Measurements from ENCODE around the gene MRE11.
"Not testable (repeated sequence)": the region's sequence is repeated elsewhere in the genome, so short reads cannot be mapped to it uniquely, and the experiment has no call there.

The MRE11 gene

DNA sequence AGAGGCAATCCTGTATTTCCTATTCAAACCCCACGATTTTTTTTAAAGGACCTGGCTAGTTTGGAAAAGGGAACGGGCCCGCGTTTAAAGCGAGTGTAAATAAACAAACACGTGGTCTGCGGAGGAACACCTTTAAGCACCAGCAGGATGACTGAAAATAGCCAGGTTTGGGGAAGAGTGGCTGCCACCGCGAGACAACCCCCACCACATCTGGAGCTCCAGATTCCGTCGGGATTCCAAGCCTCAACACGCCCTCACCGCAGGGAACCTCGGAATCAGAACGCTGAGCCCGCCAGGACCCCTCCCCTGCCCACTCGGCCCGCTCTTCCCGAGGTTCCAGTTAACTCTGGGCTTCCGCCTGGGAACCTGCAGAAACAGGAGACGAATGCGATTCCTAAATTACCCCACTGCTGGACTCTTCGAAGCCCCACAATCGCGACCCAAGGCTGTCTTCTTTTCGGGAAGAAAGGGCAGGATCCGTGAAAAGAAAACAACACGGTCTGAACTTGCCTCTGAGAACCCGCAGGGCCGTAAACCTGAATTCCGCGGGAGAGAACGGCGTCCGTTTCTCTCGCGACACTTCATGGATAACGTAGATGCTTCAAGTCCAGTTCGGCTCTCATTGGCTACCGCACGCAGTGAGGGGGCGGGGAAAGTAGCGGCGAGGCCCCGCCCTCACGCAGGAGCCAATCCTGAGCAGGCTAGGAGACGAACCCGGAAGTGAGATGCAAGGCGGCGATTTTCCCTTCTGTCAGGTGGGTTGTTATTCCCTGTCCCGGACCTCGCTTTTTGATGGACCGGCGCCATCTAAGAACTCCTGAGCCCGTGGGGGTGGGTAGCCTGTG lies at the start of gene MRE11, which contains the start of gene ANKRD49:
MRE11 (minus strand) TSS at position 564 of the 845 bp plus-strand sequence. CDS start 1,043 bp downstream, outside the sequence.
ANKRD49 (plus strand) TSS at position 704 of the 845 bp plus-strand sequence. CDS start 2,710 bp downstream, outside the sequence.
- DNase-seq = peak; percentile 98

DNA sequence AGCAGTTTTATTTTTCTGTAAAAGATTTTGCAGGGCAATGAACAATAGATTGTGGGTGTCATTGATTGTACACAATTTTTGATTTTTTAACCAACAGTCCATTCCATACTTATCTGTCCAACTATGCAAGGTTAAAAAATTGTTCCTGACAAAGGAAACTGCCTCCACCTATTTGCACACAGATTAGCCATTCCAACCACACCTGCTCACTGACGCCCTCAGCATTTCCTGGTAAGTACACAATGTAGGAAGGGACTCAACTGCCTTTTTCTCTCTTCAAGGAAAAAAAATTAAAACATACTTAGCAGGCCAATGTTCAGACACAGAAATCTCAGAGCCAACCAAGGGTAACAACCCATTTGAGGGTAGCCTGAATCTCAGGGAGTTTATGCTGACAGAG lies 45.8 kb upstream of the MRE11 start:
- DNase-seq = no peak

DNA sequence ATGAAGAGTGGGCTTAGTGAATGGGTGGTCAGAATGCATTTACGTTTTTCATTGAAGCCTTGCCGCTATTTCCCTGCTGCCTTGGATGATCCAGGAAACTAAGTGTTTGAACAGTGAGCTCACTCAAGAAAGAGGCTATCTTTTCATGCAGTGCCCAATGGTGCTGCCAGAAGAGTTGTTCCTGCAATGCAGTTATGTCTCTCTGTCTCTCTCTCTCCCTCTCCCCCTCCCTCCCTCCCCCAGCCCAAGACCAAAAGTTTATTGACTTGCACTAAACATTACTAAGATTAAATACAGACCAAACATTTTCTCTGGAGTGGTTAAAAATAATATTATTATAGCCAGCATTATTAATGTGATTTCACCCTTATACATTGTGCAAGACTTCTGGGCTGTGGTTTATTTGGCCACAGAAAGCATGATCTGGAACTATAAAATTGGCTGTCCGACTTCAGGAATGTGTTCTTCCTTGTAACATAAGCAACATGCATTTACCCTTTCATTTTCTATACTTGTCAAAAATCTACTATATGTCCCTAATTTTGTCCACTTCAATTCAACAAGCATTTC lies 43.5 kb upstream of the MRE11 start:
- no peak for DNase-seq

DNA sequence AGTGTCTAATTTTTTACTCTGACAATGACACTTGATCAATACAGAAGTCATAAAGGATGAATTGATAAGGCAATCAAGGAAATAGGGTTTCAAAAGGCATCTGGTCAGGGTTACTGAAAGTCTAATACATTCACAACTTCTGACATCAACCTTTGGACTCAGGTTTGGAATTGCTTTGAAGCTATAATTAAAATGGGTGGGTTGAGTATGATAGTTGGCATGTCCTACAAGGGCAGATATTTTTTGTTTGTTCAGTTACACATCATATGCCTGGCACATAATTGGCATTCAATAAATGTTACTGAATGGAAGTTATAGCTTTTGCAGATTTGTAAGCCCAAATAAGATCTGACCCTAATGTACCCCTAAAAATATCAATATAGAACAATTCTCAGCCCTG lies 42.7 kb upstream of the MRE11 start:
- no peak for DNase-seq

DNA sequence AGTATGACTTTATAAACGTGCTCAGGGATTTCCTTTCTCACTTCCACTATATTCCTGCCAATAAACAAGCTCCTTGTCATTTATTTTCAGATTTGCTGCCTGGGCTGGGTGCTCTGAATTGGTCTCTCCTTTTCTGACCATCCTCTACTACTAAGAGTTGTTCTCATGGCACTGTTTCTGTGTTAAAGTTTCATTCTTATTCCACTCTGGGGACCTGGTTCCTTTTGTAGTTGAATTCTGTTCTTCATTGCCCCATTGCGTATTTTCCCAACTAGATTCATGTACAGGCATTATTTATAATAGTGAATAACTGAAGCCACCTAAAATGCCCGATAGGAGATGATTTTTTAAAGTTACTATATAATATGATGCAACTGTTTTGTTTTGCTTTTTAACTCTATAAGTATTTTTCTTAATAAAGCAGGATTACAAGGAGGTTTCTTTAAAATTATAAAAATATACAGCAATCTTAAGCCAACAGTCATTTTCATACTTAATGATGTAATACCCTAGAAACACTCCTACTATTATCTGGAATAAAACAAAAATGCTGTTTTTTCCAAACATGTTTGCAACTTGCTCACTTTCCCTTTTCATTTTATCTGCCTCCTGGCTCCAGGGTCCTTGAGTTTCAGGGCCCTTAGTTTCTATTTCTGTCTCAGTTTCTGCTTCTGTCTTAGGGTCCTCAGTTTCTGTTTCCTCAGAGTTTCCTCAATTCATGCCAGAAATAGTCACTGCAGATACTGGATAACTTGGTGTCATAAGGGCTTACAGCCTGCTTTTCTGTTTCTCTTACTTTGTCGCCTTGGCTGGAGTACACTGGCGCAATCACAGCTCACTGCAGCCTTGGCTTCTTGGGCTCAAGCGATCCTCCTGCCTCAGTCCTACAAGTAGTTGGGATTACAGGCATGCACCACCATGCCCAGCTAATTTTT lies 40.3 kb upstream of the MRE11 start:
- DNase-seq = no peak

DNA sequence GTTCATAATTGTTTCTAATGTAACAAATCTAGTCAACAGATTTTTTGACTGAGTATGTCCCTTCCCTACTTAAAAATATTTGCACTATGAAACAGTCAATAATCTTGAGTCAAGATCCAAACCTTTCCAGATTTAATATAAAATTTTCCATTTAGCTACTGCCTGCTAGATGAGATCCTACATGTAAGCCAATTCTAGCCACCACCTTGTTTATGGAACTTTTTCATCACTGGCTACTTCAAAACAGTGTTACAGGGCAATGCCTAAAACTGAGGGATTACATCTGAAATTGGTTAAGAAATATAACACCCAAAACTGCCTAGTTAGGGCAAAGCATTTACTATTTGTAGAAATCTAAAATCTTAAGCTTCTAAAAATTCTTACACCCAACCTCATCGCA lies 39.6 kb upstream of the MRE11 start:
- DNase-seq = no peak

DNA sequence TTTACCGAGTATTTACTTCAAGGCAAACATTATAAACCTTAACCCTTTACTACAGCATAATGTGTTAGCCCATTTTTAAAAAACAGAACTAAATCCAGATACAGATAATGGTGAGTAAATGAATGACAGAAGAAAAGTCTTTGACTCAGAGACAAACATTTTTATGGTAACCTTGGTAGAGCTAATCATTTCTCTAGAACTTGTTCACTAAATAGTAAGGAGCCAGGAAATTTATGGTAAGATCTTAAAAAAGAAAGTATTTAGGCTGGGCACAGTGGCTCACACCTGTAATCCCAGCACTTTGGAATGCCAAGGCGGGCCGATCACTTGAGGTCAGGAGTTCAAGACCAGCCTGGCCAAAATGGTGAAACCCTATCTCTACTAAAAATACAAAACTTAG lies 38.6 kb upstream of the MRE11 start:
- no peak for DNase-seq

DNA sequence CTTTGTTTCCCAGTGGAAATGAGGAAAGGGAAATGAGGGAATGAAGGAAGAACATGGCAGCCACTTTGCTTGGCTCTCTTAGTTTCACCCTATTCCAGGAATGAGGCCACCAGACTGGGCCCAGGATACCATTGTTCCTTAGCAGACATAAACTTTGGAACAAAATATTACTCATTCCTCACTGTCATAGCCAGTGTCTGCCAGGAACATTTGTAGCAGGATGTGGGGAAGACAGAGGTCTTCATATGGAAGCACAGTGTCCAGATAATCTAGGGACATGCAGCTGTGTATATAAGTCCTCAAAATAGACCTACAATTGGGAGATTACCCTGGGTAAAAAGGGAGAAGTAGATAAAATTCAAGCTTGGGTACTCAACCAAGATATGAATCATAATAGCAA lies 34.9 kb upstream of the MRE11 start:
- DNase-seq = no peak

DNA sequence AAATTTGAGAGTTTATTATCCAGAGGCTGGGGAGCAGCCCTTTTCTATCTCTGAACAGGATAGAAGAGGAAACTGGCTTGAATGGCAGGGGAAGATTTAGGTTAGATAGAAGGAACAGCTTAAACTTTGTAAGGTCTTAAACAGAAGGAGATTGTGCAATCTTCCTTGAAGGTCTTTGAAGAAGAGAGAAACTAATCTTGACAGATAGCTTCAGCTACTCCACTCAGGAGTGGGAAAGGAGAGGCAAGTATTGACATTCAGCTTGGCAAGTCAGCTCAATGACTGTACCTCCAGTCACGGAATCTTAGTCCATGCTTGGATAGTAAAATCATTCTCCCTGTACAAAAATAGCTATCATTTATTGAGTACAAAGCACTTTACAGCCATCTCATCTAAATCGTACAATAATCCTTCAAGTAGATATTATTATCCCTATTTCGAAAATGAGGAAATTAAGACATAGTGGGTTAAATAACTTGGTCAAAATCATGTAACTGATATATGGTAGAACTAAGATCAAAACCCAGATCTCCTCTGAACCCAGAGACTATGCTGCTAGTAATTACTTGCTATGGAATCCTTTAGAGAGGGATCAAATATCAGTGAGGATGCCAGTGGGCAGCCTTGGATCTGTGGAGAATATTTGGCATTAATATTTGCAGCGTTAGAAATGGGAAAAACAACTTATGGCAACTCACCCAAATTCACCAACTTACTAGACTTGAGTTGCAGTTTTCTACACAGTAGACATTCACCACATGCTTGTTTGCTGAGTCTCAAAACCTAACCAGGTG lies 33.2 kb upstream of the MRE11 start:
- no peak for DNase-seq

DNA sequence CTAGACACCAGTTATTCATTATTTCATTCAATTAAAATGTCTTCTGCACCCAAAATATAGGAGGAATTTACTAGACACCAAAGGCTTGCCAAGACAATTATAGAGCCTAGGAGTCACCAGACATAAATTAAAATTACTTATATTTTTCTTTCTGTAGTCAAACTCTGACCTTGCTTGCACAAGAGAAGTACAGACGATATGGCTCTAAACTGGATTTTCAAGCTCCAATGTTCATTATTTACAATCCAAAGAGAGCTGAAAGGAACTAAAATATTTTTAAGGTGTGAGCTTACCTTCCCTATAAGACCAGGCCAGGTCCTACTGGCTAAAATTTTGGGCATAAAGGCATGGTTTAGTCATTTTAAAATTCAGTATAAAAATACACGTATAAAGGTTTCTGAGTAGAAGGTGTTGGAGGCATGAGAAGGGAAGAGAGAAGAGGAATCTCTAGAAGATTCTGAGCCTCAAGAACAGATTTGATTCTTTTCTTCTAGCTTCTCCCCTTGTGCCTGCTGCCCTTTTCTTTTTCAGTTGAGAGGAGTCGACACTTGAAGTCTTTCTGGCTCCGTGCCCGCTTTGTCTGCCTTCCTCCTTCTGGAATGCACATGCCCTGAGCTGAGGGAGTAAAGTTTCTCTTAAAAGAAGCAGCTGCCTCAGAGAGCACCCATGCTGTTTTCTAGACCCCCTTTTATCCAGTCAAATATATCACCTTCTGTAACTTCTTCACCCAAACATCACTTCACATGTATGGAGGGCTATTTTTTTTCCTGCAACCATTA lies 32.1 kb upstream of the MRE11 start:
- peak; percentile 19 for DNase-seq

DNA sequence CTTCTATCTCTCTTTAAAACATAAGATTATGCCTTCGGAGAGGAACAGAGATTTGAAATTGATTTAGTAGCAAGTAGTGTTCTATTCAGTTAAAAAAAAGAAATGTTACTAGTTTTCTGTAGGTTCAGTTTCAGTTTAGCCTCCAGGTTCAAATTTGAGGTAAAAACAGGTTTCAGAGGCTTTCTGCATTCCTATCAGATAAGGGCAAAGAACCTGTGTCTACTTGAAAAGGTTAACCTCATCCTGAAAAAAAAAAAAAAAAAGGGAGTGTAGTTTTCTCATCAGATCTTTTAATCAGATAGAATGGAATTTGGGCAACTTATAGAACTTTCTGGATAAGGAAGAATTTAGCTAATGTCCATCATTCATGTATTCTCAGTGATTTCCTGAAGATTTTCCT lies 30.7 kb upstream of the MRE11 start:
- DNase-seq = no peak

DNA sequence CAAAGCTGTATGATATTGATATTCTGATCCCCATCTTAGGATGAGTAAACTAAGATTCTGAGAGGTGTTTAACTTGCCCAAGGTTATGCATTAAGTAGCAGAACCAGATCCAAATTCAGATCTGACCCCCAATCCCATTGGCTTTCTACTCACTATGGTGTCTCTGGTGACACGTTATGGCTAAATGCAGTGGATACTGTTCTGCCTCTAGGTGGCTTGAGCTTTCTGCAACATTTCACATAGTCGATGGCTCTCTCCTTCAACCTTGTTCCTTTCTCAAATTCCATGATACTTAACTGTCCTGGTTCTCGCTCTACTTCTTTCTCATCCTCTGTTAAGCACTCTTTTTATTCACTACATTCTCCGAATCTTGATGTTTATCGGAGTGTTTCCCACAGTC lies 28.0 kb upstream of the MRE11 start:
- no peak for DNase-seq

DNA sequence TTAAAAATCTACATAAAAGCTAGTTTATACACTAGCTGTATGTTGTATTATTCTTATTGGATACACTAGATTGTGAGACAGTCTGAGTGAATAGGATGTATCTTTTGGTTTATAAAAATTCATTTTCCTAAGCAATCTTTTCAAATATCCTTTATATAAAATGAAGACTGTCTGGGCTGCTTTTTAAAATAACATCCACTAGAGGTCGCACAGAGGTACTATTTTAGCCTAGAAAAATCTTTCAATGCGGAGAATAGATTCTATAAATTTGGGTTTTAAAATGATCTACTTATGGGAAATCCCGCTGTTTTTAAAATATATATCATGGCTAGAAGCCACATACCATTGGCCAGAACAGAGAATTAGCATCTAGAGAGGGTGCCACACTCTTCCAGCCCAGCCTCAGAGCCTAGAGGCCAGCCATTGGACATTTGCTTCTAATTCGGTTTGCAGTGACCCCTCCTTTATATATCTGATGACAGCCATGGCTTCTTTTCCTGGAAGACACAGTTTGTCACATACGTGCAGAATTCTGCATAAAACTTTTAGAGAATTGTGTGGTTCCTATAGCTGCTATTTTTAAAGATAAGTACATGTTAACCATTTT lies 25.9 kb upstream of the MRE11 start:
- DNase-seq = peak; percentile 51

DNA sequence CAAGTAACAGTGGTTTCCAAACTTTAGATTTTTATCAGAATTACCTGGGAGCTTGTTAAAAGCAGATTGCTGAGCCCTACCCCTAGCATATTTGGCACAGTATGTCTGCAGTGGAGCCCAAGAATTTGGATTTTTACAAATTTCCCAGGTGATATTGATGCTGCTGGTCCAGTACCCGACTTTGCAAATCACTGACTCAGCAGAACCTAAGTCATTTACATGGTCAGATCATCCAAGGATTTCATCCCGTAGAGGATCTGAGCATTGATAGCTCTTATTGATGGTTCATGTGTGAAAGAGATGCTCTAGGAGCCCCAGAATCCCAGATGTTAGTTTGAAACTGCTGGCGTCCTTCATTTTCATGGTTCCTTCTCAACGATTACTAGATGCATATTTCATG lies 24.7 kb upstream of the MRE11 start:
- DNase-seq = no peak

DNA sequence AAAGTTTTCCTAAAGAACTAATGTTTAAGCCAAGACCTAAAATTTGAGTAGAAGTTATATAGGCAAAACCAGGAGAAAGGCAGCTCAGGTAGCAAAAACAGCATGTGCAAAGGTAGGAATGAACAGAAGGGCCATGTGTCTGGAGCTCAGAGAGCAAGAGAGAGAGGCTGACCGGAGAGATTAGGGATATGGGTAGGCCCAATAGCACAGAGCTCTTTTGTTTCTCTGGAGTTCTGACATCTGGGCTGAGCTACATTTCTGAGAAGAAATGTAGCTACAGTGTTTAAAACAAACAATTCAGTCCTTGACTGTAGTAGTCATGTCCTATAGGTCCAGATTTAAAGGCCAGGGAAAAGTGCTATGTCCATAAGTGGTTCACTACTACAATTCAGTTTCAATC lies 23.1 kb upstream of the MRE11 start:
- DNase-seq = no peak

DNA sequence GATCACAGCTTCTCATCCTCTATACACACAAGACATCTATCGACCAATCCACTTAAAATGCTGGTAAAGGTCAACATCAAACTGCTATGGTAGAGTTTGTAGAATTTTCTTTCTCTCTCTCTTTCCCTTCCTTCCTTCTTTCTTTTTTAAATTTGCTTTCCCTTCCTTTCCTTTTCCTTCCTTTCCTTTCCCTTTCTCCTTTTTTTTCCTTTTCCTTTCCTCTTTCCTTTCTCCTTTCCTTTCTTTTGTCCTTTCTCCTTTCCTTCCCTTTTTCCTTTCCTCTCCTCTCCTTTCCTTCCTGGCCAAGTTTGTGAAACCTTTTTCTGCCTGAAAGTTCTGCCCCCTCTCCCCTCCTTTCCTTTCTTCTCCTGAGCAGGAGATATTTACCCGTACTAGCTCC lies 21.8 kb upstream of the MRE11 start:
- no peak for DNase-seq

DNA sequence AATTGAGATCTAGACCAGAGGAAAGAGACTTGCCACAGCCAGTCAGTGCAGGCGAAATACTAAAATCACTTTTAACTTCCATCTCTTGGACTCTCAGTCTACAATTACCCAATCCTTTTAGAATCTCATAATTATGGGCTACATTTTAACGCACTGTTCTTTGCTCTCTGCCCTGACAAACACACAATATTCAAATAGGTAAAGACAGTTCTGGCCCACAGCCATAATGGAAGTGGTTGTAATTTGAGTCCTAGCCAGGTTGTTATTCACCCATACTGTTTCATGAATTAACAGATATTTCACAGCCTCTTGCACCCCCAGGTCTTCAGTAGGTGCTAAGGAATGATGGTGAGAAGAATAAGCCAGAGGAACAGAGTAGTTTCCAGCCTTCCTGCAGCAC lies 19.4 kb upstream of the MRE11 start:
- peak; percentile 94 for DNase-seq

DNA sequence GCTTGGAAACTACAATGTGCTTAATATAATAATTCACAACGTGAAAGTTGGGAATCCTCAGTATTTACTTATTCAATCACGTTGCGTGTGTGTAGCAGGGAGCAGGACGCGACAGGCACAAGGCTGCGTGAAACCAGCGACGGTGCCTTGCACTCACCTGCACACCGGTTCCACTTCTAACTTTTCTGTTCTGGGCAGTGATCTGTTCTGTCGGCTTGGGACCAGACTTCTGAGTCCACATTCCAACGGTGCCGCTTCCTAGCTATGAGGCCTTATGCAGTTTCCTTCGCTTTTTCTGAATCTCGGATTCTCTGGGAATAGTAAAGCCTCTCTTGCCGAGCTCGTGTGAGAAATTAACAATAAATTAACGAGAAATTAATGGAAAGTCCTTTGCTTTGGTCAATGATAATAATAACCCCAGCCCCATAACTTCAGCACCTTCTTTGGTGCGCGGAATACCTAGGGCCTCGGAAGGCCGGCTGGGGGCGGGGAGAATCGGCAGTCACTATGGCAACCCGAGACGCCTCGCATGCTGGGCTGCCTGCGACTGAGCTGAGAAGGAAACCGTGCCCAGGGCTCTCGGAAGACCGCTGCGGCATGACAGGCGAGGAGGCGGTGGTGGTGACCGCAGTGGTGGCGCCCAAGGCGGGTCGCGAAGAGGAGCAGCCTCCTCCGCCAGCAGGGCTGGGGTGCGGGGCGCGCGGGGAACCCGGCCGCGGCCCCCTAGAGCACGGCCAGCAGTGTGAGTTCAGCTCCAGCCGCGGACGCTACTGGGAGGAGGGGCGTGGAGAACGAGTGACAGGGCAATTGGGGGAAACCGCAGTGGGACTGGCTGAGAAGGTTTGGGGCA lies 18.5 kb upstream of the MRE11 start, which contains the start of gene C11orf97:
C11orf97 (plus strand) TSS at position 530 of the 850 bp plus-strand sequence; CDS start at position 598, 68 bp downstream.
- no peak for DNase-seq

DNA sequence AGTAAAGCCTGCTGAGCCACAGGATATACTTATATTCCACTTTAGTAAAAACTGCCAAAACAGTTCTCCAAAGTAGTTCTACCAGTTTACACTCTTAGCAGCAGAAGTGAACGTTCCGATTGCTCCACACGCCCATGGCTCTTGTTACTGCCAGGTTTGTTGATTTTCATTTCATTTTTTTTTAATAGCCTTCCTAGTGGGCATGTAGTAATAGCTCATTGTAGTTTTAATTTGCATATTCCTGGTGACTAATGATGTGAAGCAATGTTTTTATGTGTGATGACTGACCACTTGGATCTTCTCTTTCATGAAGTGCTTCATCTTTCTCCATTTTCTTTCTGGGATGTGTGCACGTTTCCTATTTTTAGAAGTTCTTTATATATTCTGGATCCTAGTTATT lies 13.8 kb upstream of the MRE11 start:
- DNase-seq = no peak

DNA sequence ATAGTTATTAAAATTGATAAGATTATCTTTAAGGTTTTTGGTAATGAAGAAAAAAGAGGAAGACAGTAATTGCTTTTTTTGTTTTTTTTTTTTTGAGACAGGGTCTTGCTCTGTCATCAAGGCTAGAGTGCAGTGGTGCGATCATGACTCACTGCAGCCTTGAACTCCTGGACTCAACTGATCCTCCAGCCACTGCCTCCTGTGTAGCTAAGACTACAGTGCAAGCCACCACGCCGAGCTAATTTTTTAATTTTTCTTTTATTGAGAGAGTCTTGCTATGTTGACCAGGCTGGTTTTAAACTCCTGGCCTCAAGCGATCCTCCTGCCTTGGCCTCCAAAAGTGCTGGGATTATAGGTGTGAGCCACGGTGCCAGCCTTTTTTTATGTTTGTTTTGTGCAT lies 12.9 kb upstream of the MRE11 start:
- not testable (repeated sequence) for DNase-seq
